Endothelial cell of umbilical vein (primary cell): ENCODE measurements around the gene PALM. TPM values are rescaled to one million over a fixed set of nuclear protein-coding genes. Genes with fewer than 3 reads are reported as not detected.
A peak's percentile ranks its signal among the peaks of the same experiment; 100 is the strongest.

ENCODE experiments used
- BruUV-seq: library from RNA; stranded (reverse); fragments of 400-500 nt; replicated peaks from 2 replicates; lab custom pipeline; 2021; lab: Mats Ljungman, UMichigan
- CTCF ChIA-PET: fragments of 300-600, 350-600 bp; sonication (Branson Sonifier 250); formaldehyde crosslinking; loops from one replicate; lab custom pipeline; 2021; ENCODE audit warnings: antibody characterized with exemption, inconsistent platforms; lab: Charles Lee
- POLR2A ChIA-PET: fragments of 300-600, 350-600 bp; sonication (Branson Sonifier 250); formaldehyde crosslinking; loops from one replicate; lab custom pipeline; 2021; ENCODE audit warnings: antibody characterized with exemption, inconsistent platforms; lab: Charles Lee
- DNase-seq: peaks from one replicate; pipeline ENCODE4 v3.0.0-alpha.2; 2011; ENCODE audit warnings: low read depth, low spot score
- FAIRE-seq: peaks from 2 replicates; lab custom pipeline; 2011; peaks lifted over from hg19 to GRCh38; lab: Jason Lieb, UNC
- H2AFZ ChIP-seq: 2 replicates; pipeline ENCODE4 v1.6.0; 2012; ENCODE audit warnings: low read depth, low read length, control low read depth, inconsistent platforms
- H3K27ac ChIP-seq: 2 replicates; pipeline ENCODE4 v1.5.1; 2011; ENCODE audit warnings: low read depth, mild to moderate bottlenecking, control low read depth, low read length, moderate library complexity; ENCODE audit not compliant: insufficient read depth
- H3K27me3 ChIP-seq, 2 experiments: 2 replicates each; pipeline versions ENCODE4 v1.6.0 to v1.6.1; 2011; ENCODE audit warnings: low read length in 2 of 2, mixed read lengths in 1 of 2; ENCODE audit not compliant: control insufficient read depth in 2 of 2, insufficient read depth in 2 of 2
- H3K36me3 ChIP-seq, 2 experiments: 2 replicates in 1 of 2; 3 replicates in 1 of 2; pipeline ENCODE4 v1.5.1; 2011; ENCODE audit warnings: low read length in 2 of 2, mild to moderate bottlenecking in 1 of 2, moderate library complexity in 1 of 2; ENCODE audit not compliant: control insufficient read depth in 2 of 2, insufficient read depth in 2 of 2; ENCODE audit errors: extremely low read depth in 1 of 2
- H3K4me1 ChIP-seq: 3 replicates; pipeline ENCODE4 v1.5.1; 2011; ENCODE audit warnings: mild to moderate bottlenecking, low read length; ENCODE audit not compliant: control insufficient read depth, insufficient read depth; ENCODE audit errors: extremely low read depth
- H3K4me2 ChIP-seq: 2 replicates; pipeline ENCODE4 v1.6.1; 2011; ENCODE audit warnings: low read length, control low read depth, mixed read lengths; ENCODE audit not compliant: insufficient read depth
- H3K4me3 ChIP-seq, 3 experiments: fragments of 200-600 bp in 1 of 3; sonication (generic), shearing (Covaris generic) in 1 of 3; replicated peaks in 1 of 3; 2 replicates each; pipeline ENCODE4 v1.5.1; 2011 to 2016; ENCODE audit warnings: control low read depth in 3 of 3, low read length in 3 of 3, mild to moderate bottlenecking in 2 of 3, inconsistent platforms in 1 of 3, low read depth in 1 of 3, moderate library complexity in 1 of 3; ENCODE audit not compliant: insufficient read depth in 1 of 3
- H3K79me2 ChIP-seq: 2 replicates; pipeline ENCODE4 v1.6.0; 2012; ENCODE audit warnings: low read length, inconsistent platforms; ENCODE audit not compliant: control insufficient read depth, insufficient read depth
- H3K9ac ChIP-seq: replicated peaks from 2 replicates; pipeline ENCODE3; 2011; ENCODE audit warnings: low read length, control low read depth; ENCODE audit not compliant: insufficient read depth; ENCODE audit errors: extremely low read depth
- H3K9me1 ChIP-seq: replicated peaks from 3 replicates; pipeline ENCODE4 v1.6.0; 2011; ENCODE audit warnings: mild to moderate bottlenecking, low read length; ENCODE audit not compliant: control insufficient read depth, insufficient read depth; ENCODE audit errors: extremely low read depth
- H3K9me3 ChIP-seq: replicated peaks from 2 replicates; pipeline ENCODE4 v1.5.1; 2012; ENCODE audit warnings: low read length, inconsistent platforms; ENCODE audit not compliant: control insufficient read depth, insufficient read depth
- H4K20me1 ChIP-seq: replicated peaks from 2 replicates; pipeline ENCODE3; 2011; ENCODE audit warnings: mild to moderate bottlenecking, low read length; ENCODE audit not compliant: control insufficient read depth, insufficient read depth; ENCODE audit errors: extremely low read depth
- EZH2 ChIP-seq: IDR thresholded peaks from 2 replicates; pipeline ENCODE4 v1.6.1; 2012; ENCODE audit warnings: borderline replicate concordance, low read depth, mild to moderate bottlenecking, moderate library complexity, low read length, inconsistent platforms; ENCODE audit not compliant: severe bottlenecking
- FOS ChIP-seq: IDR thresholded peaks from 2 replicates; pipeline ENCODE4 v1.6.1; 2011; ENCODE audit warnings: mild to moderate bottlenecking, low read length, moderate library complexity, borderline replicate concordance; ENCODE audit not compliant: insufficient read depth
- GATA2 ChIP-seq: IDR thresholded peaks from 2 replicates; pipeline ENCODE4 v1.7.0; 2011; ENCODE audit warnings: low read depth, mild to moderate bottlenecking, moderate library complexity, mixed read lengths, low read length; ENCODE audit not compliant: insufficient read length, insufficient read depth
- JUN ChIP-seq: IDR thresholded peaks from 2 replicates; pipeline ENCODE4 v1.6.1; 2011; ENCODE audit warnings: borderline replicate concordance, low read depth; ENCODE audit not compliant: insufficient read length, insufficient read depth
- MAX ChIP-seq: IDR thresholded peaks from 2 replicates; pipeline ENCODE4 v1.6.1; 2011; ENCODE audit not compliant: insufficient read depth, insufficient read length
- MYC ChIP-seq: IDR thresholded peaks from one replicate; pipeline ENCODE4 v1.6.1; 2011; ENCODE audit warnings: mild to moderate bottlenecking, low read depth, low read length
- POLR2A ChIP-seq: IDR thresholded peaks from 2 replicates; pipeline ENCODE4 v1.6.1; 2012; ENCODE audit warnings: low read depth, mild to moderate bottlenecking, control low read depth, low read length
- POLR2AphosphoS5 ChIP-seq: IDR thresholded peaks from 2 replicates; pipeline ENCODE4 v1.6.1; 2012; ENCODE audit warnings: low read depth, mild to moderate bottlenecking, control low read depth, low read length, moderate library complexity; ENCODE audit not compliant: insufficient read depth
- dilution Hi-C: fragments of 300-500 bp; cut with MboI; formaldehyde crosslinking; loops from one replicate; pipeline ENCODE4 v1.15.0; 2019; ENCODE audit warnings: low sequenced_read_pairs; ENCODE audit not compliant: extremely low pct_ligation_motif_present
- intact Hi-C: fragments of 100-400 bp; cut with micrococcal nuclease; formaldehyde crosslinking; loops from one replicate; pipeline ENCODE4 v1.10.0; 2022
- polyA plus RNA-seq, 4 experiments: library from polyadenylated mRNA; depleted of rRNA in 3 of 4; stranded (reverse) in 3 of 4; unstranded in 1 of 4; fragments of >200 nt; gene quantifications; 2 replicates each; pipeline versions ENCODE4 v1.2.1 to v1.2.3, GENCODE V29; 2011 to 2012; ENCODE audit warnings: missing spikeins in 1 of 4
- total RNA-seq: library from RNA; stranded (reverse); gene quantifications from 2 replicates; pipeline ENCODE4 v1.2.3, GENCODE V29; 2021
- TF ChIP-seq, protein P1 (sequence below), 2 donors: IDR thresholded peaks; 1 replicate in 1 of 2; 2 replicates in 1 of 2; pipeline ENCODE4 v1.5.1; 2011; ENCODE audit warnings: low read length in 2 of 2, mild to moderate bottlenecking in 2 of 2, moderate library complexity in 2 of 2, control low read depth in 1 of 2, inconsistent platforms in 1 of 2, low read depth in 1 of 2; ENCODE audit not compliant: insufficient read depth in 1 of 2; ENCODE audit errors: extremely low read depth in 1 of 2

The PALM gene
- total and polyA plus RNA-seq, 2 donors (not counting 3 experiments of a cell fraction or from before 2014, with no cell fraction given) = 3.9 to 31.8 TPM

DNA sequence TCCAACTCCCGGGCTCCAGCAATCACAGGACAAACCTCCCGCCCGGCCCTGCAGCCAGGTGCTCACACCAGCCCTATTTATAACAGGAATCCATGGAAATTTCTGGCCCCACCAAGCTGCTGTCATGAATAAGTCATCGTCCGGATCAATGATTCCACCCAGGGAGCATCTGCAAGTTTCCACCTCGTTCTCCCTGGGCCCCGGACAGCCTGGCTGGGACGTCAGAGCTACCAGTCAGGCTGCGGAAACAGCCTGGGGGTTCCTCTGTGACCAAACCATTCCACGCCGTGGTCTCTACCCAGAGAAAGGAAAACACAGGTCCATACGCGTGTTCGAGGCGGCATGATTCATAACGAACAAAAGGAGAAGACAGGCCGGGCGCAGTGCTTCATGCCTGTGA lies 67.8 kb downstream of the PALM start:
- ChIA-PET POLR2A (no interaction called here), CTCF (no interaction called here)
- Histone ChIP-seq H3K4me1 (peaks cover 6% of the 10 kb centered on the region), H3K9me3 (no peaks in the 10 kb centered on the region), H3K79me2 (peaks cover 4% of the 10 kb centered on the region), H3K9me1 (no peaks in the 10 kb centered on the region), H4K20me1 (no peaks in the 10 kb centered on the region), H3K27ac (no peak overlapping the region), H3K4me2 (no peak overlapping the region), H3K36me3 (no peaks in the 10 kb centered on the region), H3K4me3 (no peak overlapping the region), H3K27me3 (no peaks in the 10 kb centered on the region), H2AFZ (no peak overlapping the region), H3K9ac (no peak overlapping the region)
- intact Hi-C loops (no loop called here), dilution Hi-C loops (no loop called here)
- TF ChIP-seq, protein P1, sequence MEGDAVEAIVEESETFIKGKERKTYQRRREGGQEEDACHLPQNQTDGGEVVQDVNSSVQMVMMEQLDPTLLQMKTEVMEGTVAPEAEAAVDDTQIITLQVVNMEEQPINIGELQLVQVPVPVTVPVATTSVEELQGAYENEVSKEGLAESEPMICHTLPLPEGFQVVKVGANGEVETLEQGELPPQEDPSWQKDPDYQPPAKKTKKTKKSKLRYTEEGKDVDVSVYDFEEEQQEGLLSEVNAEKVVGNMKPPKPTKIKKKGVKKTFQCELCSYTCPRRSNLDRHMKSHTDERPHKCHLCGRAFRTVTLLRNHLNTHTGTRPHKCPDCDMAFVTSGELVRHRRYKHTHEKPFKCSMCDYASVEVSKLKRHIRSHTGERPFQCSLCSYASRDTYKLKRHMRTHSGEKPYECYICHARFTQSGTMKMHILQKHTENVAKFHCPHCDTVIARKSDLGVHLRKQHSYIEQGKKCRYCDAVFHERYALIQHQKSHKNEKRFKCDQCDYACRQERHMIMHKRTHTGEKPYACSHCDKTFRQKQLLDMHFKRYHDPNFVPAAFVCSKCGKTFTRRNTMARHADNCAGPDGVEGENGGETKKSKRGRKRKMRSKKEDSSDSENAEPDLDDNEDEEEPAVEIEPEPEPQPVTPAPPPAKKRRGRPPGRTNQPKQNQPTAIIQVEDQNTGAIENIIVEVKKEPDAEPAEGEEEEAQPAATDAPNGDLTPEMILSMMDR (IDR thresholded peaks at IDR 0.05; ENCODE audit: extremely low read depth in 1 of 2, insufficient read depth in 1 of 2, low read depth in 1 of 2, low read length in 2 of 2) = no peak
- no peak for DNase-seq
- no TSS peak for BruUV-seq
- FAIRE-seq = no peak

DNA sequence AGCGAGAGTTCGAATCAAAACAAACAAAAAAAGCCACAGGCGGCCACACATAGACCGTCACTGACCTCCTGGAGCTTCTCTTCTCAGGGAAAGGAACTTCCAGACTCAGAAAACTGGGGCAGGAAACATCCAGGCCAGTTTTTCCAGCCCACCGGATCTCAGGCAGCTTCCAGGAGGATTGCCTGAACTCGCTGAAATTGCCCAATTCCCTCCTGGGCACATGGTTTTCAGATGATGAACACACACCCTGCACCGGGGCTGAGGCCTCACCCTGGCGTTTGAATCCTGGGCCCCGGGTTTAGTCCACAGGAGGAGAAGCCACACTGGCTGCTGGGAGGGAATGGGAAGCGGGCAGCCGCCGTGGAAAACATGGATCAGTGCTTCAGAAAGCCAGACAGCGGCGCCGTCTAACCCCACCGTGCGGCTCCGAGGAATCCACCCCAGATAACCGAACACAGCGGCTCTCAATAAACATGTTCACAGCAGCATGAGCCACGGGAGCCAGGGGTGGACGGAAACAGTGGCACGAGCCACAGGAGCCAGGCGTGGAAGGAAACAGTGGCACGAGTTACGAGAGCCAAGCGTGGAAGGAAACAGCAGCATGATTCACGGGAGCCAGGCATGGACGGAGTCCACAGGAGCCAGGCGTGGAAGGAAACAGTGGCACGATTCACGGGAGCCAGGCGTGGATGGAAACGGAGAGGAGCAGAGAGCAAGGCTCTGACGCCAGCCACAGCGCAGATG lies 70.3 kb downstream of the PALM start:
- DNase-seq = peak; percentile 55
- no peak overlapping the region for H3K27ac ChIP-seq
- no peaks in the 10 kb centered on the region for H3K36me3 ChIP-seq
- no TSS peak for BruUV-seq
- CTCF ChIA-PET = interaction anchor here (1.0 to 1.1 kb wide), 2 partner anchors 20 to 182 kb away, joined by 3 to 5 read pairs; no protein-coding TSS in a partner anchor
- no peak overlapping the region for H3K4me2 ChIP-seq
- peak; percentile 58 for FAIRE-seq
- POLR2A ChIA-PET = interaction anchor here (0.7 kb wide), 1 partner anchor 23 kb away, joined by 3 read pairs; no protein-coding TSS in a partner anchor
- intact Hi-C loops = no loop called here
- peaks cover 7% of the 10 kb centered on the region for H3K79me2 ChIP-seq
- H2AFZ ChIP-seq = peak overlapping the region; percentile 80
- H3K9ac ChIP-seq = no peak overlapping the region
- H3K4me1 ChIP-seq = peaks cover 24% of the 10 kb centered on the region
- H3K9me1 ChIP-seq = no peaks in the 10 kb centered on the region
- H3K4me3 ChIP-seq = no peak overlapping the region
- no peaks in the 10 kb centered on the region for H3K27me3 ChIP-seq
- dilution Hi-C loops = no loop called here
- H4K20me1 ChIP-seq = no peaks in the 10 kb centered on the region
- TF ChIP-seq MYC (no peak), FOS (no peak), MAX (no peak), EZH2 (no peak), JUN (no peak), GATA2 (no peak), POLR2AphosphoS5 (no peak), POLR2A (no peak)
- TF ChIP-seq, protein P1 (IDR thresholded peaks at IDR 0.05; ENCODE audit: extremely low read depth in 1 of 2, insufficient read depth in 1 of 2, low read depth in 1 of 2, low read length in 2 of 2) = no peak
- no peaks in the 10 kb centered on the region for H3K9me3 ChIP-seq
